SU-DHL-6 (cell line): ENCODE measurements around the gene RGMA.

Experiments
- H2AFZ ChIP-seq: fragments of 200-600 bp; sonication (generic); 2 replicates; pipeline ENCODE4 v1.6.1; 2014; ENCODE audit warnings: low read depth, mild to moderate bottlenecking, moderate library complexity, mixed read lengths, antibody characterized with exemption, low read length; ENCODE audit not compliant: severe bottlenecking
- H3F3A ChIP-seq: fragments of 200-600 bp; shearing (Covaris generic); 2 replicates; pipeline ENCODE4 v1.6.0; 2016; ENCODE audit warnings: antibody characterized with exemption, mild to moderate bottlenecking; ENCODE audit not compliant: insufficient read depth
- H3K27ac ChIP-seq: fragments of 200-600 bp; sonication (generic); 2 replicates; pipeline ENCODE4 v1.5.1; 2016; ENCODE audit warnings: low read depth, mild to moderate bottlenecking, low read length, moderate library complexity, mixed read lengths
- H3K27me3 ChIP-seq: fragments of 200-600 bp; sonication (generic), shearing (Covaris generic); 2 replicates; pipeline ENCODE4 v1.6.0; 2014; ENCODE audit warnings: mild to moderate bottlenecking, low read length
- H3K36me3 ChIP-seq: fragments of 200-600 bp; sonication (generic); 2 replicates; pipeline ENCODE4 v1.6.1; 2014; ENCODE audit warnings: mild to moderate bottlenecking, low read length, mixed read lengths
- H3K4me2 ChIP-seq: fragments of 300-600, 200-600 bp; shearing (Covaris generic), sonication (generic); 2 replicates; pipeline ENCODE4 v1.6.0; 2014; ENCODE audit warnings: low read length, low read depth, mild to moderate bottlenecking; ENCODE audit not compliant: poor library complexity, severe bottlenecking
- H3K4me3 ChIP-seq: fragments of 200-600 bp; sonication (generic); 2 replicates; pipeline ENCODE4 v1.5.1; 2014; ENCODE audit warnings: antibody characterized with exemption, low read length, mild to moderate bottlenecking, mixed read lengths; ENCODE audit not compliant: insufficient read depth, poor library complexity, severe bottlenecking
- H3K79me2 ChIP-seq: fragments of 200-600 bp; sonication (generic); 2 replicates; pipeline ENCODE4 v1.6.1; 2014; ENCODE audit warnings: mild to moderate bottlenecking, low read length, moderate library complexity; ENCODE audit not compliant: insufficient read depth
- H3K9ac ChIP-seq: fragments of 200-600 bp; sonication (generic); 2 replicates; pipeline ENCODE4 v1.7.0; 2014; ENCODE audit warnings: mild to moderate bottlenecking, low read length
- H3K9me2 ChIP-seq: fragments of 200-600 bp; sonication (generic); replicated peaks from 2 replicates; pipeline ENCODE4 v1.6.1; 2014; ENCODE audit warnings: low read length; ENCODE audit not compliant: insufficient read depth
- H3K9me3 ChIP-seq: fragments of 200-600 bp; sonication (generic); 2 replicates; pipeline ENCODE4 v1.6.1; 2014; ENCODE audit warnings: low read length, mixed read lengths; ENCODE audit not compliant: insufficient read depth
- H4K20me1 ChIP-seq: fragments of 200-600 bp; sonication (generic); 2 replicates; pipeline ENCODE4 v1.6.1; 2014; ENCODE audit warnings: low read depth, mild to moderate bottlenecking, antibody characterized with exemption, low read length, moderate library complexity, mixed read lengths
- EZH2phosphoT487 ChIP-seq: fragments of 200-600 bp; sonication (generic), shearing (Covaris generic); conservative IDR thresholded peaks from 2 replicates; pipeline ENCODE4 v1.6.1; 2018; ENCODE audit warnings: mild to moderate bottlenecking, antibody characterized with exemption, low read length, moderate library complexity, mixed read lengths

The RGMA gene

GRCh38 chr15:92989470-92989869, 99.5 kb downstream of the RGMA start:
- H3K36me3 ChIP-seq, result peaks cover 51% of the 10 kb centered on the region

More at GRCh38 chr15:92989470-92989869, 99.5 kb downstream of the RGMA start:
- Histone ChIP-seq H3K9me2 (no peaks in the 10 kb centered on the region), H3K27me3 (no peaks in the 10 kb centered on the region), H3K79me2 (no peaks in the 10 kb centered on the region), H3K4me2 (no peak overlapping the region), H3F3A (0 out of 2 replicates have a peak, but pooled peaks cover 10% of the 10 kb centered on the region), H3K4me3 (no peak overlapping the region), H4K20me1 (no peaks in the 10 kb centered on the region), H2AFZ (no peak overlapping the region), H3K27ac (no peak overlapping the region), H3K9me3 (no peaks in the 10 kb centered on the region), H3K9ac (no peak overlapping the region)
- no peak for TF ChIP-seq EZH2phosphoT487
